HepG2 (cell line): Measurements from ENCODE around the gene REC114. TPM values are rescaled to one million over a fixed set of nuclear protein-coding genes. Genes with fewer than 3 reads are reported as not detected.

Experiments used
- ATAC-seq: fragments of 200-7000 bp; cut with Tn5 transposase; 3 replicates; pipeline ENCODE4 v1.9.1; 2020; ENCODE audit warnings: mild to moderate bottlenecking, moderate library complexity
- BruUV-seq: library from RNA; stranded (reverse); fragments of 400-500 nt; replicated peaks from 2 replicates; lab custom pipeline; 2021; lab: Mats Ljungman, UMichigan
- CTCF ChIA-PET: fragments of 300-600 bp; formaldehyde crosslinking; extraction: SDS; loops from one replicate; lab custom pipeline; 2021; ENCODE audit warnings: low total read pairs, inconsistent platforms, low intra/inter-chr PET ratio; lab: Yijun Ruan, JAX
- POLR2A ChIA-PET: fragments of 350-600 bp; sonication (Branson Sonifier 250); formaldehyde crosslinking; loops from one replicate; lab custom pipeline; 2020; ENCODE audit warnings: antibody characterized with exemption, inconsistent platforms; lab: Yijun Ruan, JAX
- DNase-seq: peaks from one replicate; pipeline ENCODE4 v3.0.0-alpha.2; 2015; ENCODE audit warnings: low spot score
- FAIRE-seq: peaks from 3 replicates; lab custom pipeline; 2011; peaks lifted over from hg19 to GRCh38; lab: Jason Lieb, UNC
- H2AFZ ChIP-seq: one replicate; pipeline ENCODE4 v1.6.1; 2011; ENCODE audit warnings: low read length, inconsistent platforms
- H3K27ac ChIP-seq: fragments of 300-600 bp; 3 replicates; pipeline ENCODE4 v1.8.0; 2011; ENCODE audit warnings: mixed run types, mild to moderate bottlenecking, mixed read lengths, low read length, inconsistent platforms; ENCODE audit not compliant: insufficient read depth; ENCODE audit errors: extremely low read length
- H3K27me3 ChIP-seq, 2 experiments: fragments of 200-600 bp in 1 of 2; 2 replicates in 1 of 2; 3 replicates in 1 of 2; pipeline versions ENCODE4 v1.6.0 to v1.8.0; 2011; ENCODE audit warnings: low read length in 2 of 2, mild to moderate bottlenecking in 2 of 2, moderate library complexity in 2 of 2, inconsistent platforms in 1 of 2; ENCODE audit not compliant: insufficient read depth in 2 of 2, control insufficient read depth in 1 of 2
- H3K36me3 ChIP-seq, 2 experiments: fragments of 200-600 bp in 1 of 2; replicated peaks in 1 of 2; 2 replicates in 1 of 2; 3 replicates in 1 of 2; pipeline versions ENCODE4 v1.5.1 to v1.8.0; 2011; ENCODE audit warnings: low read length in 2 of 2, inconsistent platforms in 1 of 2; ENCODE audit not compliant: insufficient read depth in 2 of 2, control insufficient read depth in 1 of 2
- H3K4me1 ChIP-seq: 2 replicates; pipeline ENCODE4 v1.5.1; 2012; ENCODE audit warnings: low read length, inconsistent platforms; ENCODE audit not compliant: insufficient read depth
- H3K4me2 ChIP-seq: 2 replicates; pipeline ENCODE4 v1.6.0; 2011; ENCODE audit warnings: low read depth, low read length, inconsistent platforms
- H3K4me3 ChIP-seq, 3 experiments: fragments of 200-600 bp in 1 of 3; sonication (generic), shearing (Covaris generic) in 1 of 3; replicated peaks in 1 of 3; 2 replicates each; pipeline ENCODE4 v1.5.1; 2011 to 2016; ENCODE audit warnings: low read length in 3 of 3, inconsistent platforms in 2 of 3, low read depth in 2 of 3, mild to moderate bottlenecking in 2 of 3, control low read depth in 1 of 3, mixed read lengths in 1 of 3; ENCODE audit not compliant: insufficient read depth in 1 of 3
- H3K79me2 ChIP-seq: one replicate; pipeline ENCODE4 v1.6.1; 2011; ENCODE audit warnings: low read length, inconsistent platforms; ENCODE audit not compliant: insufficient read depth
- H3K9ac ChIP-seq: 2 replicates; pipeline ENCODE4 v1.6.0; 2011; ENCODE audit warnings: mild to moderate bottlenecking, low read depth, low read length, inconsistent platforms; ENCODE audit not compliant: insufficient read depth
- H3K9me3 ChIP-seq: 2 replicates; pipeline ENCODE4 v1.5.1; 2012; ENCODE audit warnings: mild to moderate bottlenecking, low read length
- H4K20me1 ChIP-seq: 2 replicates; pipeline ENCODE4 v1.6.0; 2011; ENCODE audit warnings: inconsistent platforms, mild to moderate bottlenecking, low read length, moderate library complexity; ENCODE audit not compliant: insufficient read depth
- AHDC1 ChIP-seq: sonication (generic); formaldehyde crosslinking; IDR thresholded peaks from 2 replicates; pipeline ENCODE4 v1.5.1; 2020; ENCODE audit warnings: mild to moderate bottlenecking, missing genetic modification reagents, borderline replicate concordance
- HNF4A ChIP-seq: sonication (generic); formaldehyde crosslinking; IDR thresholded peaks from 2 replicates; pipeline ENCODE4 v1.4.0; 2020; ENCODE audit warnings: missing genetic modification reagents
- NFYB ChIP-seq: sonication (generic); formaldehyde crosslinking; IDR thresholded peaks from 2 replicates; pipeline ENCODE4 v1.4.0; 2020; ENCODE audit warnings: missing genetic modification reagents
- SETDB1 ChIP-seq: sonication (generic); formaldehyde crosslinking; IDR thresholded peaks from 2 replicates; pipeline ENCODE4 v1.5.1; 2020; ENCODE audit warnings: missing genetic modification reagents, mild to moderate bottlenecking, borderline replicate concordance
- SUZ12 ChIP-seq: fragments of 150-350 bp; IDR thresholded peaks from 2 replicates; pipeline ENCODE4 v1.6.1; 2014; ENCODE audit warnings: low read depth, low read length
- ZBTB34 ChIP-seq: sonication (generic); formaldehyde crosslinking; IDR thresholded peaks from 2 replicates; pipeline ENCODE4 v1.8.0; 2022; ENCODE audit warnings: mild to moderate bottlenecking, missing genetic modification reagents
- ZBTB42 ChIP-seq: sonication (generic); formaldehyde crosslinking; IDR thresholded peaks from 2 replicates; pipeline ENCODE4 v1.5.0; 2020; ENCODE audit warnings: mild to moderate bottlenecking, missing genetic modification reagents
- ZNF224 ChIP-seq: sonication (generic); formaldehyde crosslinking; IDR thresholded peaks from 2 replicates; pipeline ENCODE4 v1.5.0; 2020; ENCODE audit warnings: mild to moderate bottlenecking, missing genetic modification reagents
- ZNF33A ChIP-seq: sonication (generic); formaldehyde crosslinking; IDR thresholded peaks from 2 replicates; pipeline ENCODE4 v1.5.1; 2020; ENCODE audit warnings: missing genetic modification reagents, mild to moderate bottlenecking, moderate library complexity, borderline replicate concordance
- WGBS: methylation state at CpG from one replicate; pipeline ENCODE4 v1.1.6; 2017; ENCODE audit warnings: low lambda C conversion rate; 5-methylcytosine and 5-hydroxymethylcytosine counted together
- in situ Hi-C: cut with HindIII; loops from 2 replicates; pipeline ENCODE4 v1.10.0; 2017; ENCODE audit warnings: low pct_unique_long_range_greater_than_20kb; ENCODE audit not compliant: extremely low pct_ligation_motif_present
- intact Hi-C: fragments of 100-400 bp; cut with micrococcal nuclease; formaldehyde crosslinking; loops from one replicate; pipeline ENCODE4 v1.10.0; 2022; ENCODE audit not compliant: unreplicated experiment
- polyA plus RNA-seq, 8 experiments: library from polyadenylated mRNA; depleted of rRNA in 3 of 8; stranded (reverse) in 7 of 8; unstranded in 1 of 8; fragments of >200 nt; fragmentation: Illumina TruSeq in 4 of 8; extraction: Trizol in 4 of 8; gene quantifications; 2 replicates each; pipeline versions ENCODE4 v1.2.1 to v1.2.3, GENCODE V29; 2011 to 2016; ENCODE audit warnings: low read depth in 4 of 8, missing spikeins in 1 of 8, mixed read lengths in 1 of 8; ENCODE audit not compliant: insufficient read depth in 1 of 8
- total RNA-seq, 5 experiments: library from RNA; depleted of rRNA; stranded (reverse); fragments of >200 nt; fragmentation: Illumina TruSeq; extraction: Trizol; gene quantifications; 2 replicates each; pipeline ENCODE4 v1.2.3, GENCODE V29; 2016; ENCODE audit warnings: low read depth in 1 of 5
- TF ChIP-seq, protein P1 (sequence below): sonication (generic); formaldehyde crosslinking; IDR thresholded peaks from 2 replicates; pipeline ENCODE4 v1.4.0; 2020; ENCODE audit warnings: missing genetic modification reagents, borderline replicate concordance

Gene REC114
- total and polyA plus RNA-seq, 2 of the 13 experiments (the other 11 are each of a cell fraction or from before 2014, with no cell fraction given): not detected

DNA sequence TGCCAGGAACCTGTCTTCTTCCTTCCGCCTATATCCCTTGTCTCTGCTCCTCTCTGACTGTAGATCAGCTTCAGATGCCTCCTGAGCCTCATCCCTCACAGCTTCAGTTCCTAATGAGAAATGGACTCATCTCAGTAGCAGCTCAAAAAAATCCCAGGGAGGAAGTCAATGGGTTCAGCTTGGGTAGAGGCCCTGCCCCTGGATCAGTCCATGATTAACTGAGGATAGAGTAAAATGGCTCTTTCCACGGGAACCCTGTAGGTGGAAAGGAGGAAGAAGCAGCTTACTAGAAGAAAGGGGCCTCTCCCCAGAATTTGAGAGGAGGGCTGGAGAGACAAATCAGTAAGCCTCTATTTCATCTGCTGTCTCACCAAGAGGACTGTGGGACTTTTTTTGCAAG, 47.3 kb upstream of the REC114 start:
- ATAC-seq (no peak), FAIRE-seq (no peak), DNase-seq (no peak)
- Histone ChIP-seq H3K4me3 (no peak overlapping the region), H3K36me3 (no peaks in the 10 kb centered on the region), H3K4me1 (peaks cover 2% of the 10 kb centered on the region), H3K27me3 (peaks cover 2 to 11% of the 10 kb centered on the region in 2 experiments; a peak in 2 of 5 replicates), H4K20me1 (no peaks in the 10 kb centered on the region), H3K9me3 (no peaks in the 10 kb centered on the region), H2AFZ (no peak overlapping the region), H3K27ac (no peak overlapping the region), H3K9ac (no peak overlapping the region), H3K4me2 (no peak overlapping the region), H3K79me2 (no peaks in the 10 kb centered on the region)
- intact Hi-C loops: no loop called here
- ChIA-PET POLR2A (no interaction called here), CTCF (no interaction called here)
- BruUV-seq: no TSS peak
- 11% methylated on average over 2 of the region's 2 CpGs for WGBS
- in situ Hi-C loops: no loop called here
- no peak for TF ChIP-seq ZBTB42 (CRISPR knock-in tag)
- no peak for TF ChIP-seq ZNF224 (CRISPR knock-in tag)
- TF ChIP-seq, protein P1, sequence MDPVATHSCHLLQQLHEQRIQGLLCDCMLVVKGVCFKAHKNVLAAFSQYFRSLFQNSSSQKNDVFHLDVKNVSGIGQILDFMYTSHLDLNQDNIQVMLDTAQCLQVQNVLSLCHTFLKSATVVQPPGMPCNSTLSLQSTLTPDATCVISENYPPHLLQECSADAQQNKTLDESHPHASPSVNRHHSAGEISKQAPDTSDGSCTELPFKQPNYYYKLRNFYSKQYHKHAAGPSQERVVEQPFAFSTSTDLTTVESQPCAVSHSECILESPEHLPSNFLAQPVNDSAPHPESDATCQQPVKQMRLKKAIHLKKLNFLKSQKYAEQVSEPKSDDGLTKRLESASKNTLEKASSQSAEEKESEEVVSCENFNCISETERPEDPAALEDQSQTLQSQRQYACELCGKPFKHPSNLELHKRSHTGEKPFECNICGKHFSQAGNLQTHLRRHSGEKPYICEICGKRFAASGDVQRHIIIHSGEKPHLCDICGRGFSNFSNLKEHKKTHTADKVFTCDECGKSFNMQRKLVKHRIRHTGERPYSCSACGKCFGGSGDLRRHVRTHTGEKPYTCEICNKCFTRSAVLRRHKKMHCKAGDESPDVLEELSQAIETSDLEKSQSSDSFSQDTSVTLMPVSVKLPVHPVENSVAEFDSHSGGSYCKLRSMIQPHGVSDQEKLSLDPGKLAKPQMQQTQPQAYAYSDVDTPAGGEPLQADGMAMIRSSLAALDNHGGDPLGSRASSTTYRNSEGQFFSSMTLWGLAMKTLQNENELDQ: no peak
- no peak for TF ChIP-seq SUZ12

DNA sequence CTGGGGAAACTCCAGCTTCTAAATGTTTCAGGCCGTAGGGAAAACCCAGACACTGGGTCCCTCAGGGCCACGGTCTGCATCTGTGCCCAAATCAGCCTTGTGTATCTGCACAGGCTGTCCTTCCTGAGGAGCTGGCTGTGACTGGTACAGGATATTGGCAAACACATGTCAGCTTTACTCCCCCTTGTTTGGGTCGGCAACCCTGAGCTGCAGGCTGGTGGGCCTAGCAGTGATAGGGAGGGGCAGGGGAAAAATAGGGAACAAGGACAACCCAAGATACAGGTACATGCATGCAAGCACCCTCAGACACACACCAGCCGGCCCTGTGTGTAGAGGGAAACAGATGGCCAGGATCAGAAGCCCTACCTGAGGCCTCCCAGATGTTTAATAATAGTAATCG, 45.5 kb upstream of the REC114 start:
- no peaks in the 10 kb centered on the region for H3K9me3 ChIP-seq
- no peak overlapping the region for H2AFZ ChIP-seq
- no peaks in the 10 kb centered on the region for H3K4me1 ChIP-seq
- no peak overlapping the region for H3K27ac ChIP-seq
- no peak overlapping the region for H3K4me2 ChIP-seq
- no peak overlapping the region for H3K9ac ChIP-seq
- CTCF ChIA-PET: no interaction called here
- ATAC-seq (no peak), FAIRE-seq (no peak), DNase-seq (no peak)
- BruUV-seq: no TSS peak
- no peaks in the 10 kb centered on the region for H3K79me2 ChIP-seq
- WGBS: 2% methylated on average over 5 of the region's 5 CpGs
- in situ Hi-C loops: no loop called here
- POLR2A ChIA-PET: no interaction called here
- H4K20me1 ChIP-seq: no peaks in the 10 kb centered on the region
- intact Hi-C loops: no loop called here
- peaks cover 0 to 11% of the 10 kb centered on the region in 2 experiments; a peak in 2 of 5 replicates for H3K27me3 ChIP-seq
- no peaks in the 10 kb centered on the region for H3K36me3 ChIP-seq
- H3K4me3 ChIP-seq: no peak overlapping the region
- TF ChIP-seq ZNF33A (CRISPR knock-in tag): no peak
- no peak for TF ChIP-seq HNF4A (CRISPR knock-in tag)
- TF ChIP-seq NFYB (CRISPR knock-in tag): no peak
- TF ChIP-seq SETDB1: no peak
- no peak for TF ChIP-seq ZBTB34
- TF ChIP-seq AHDC1 (CRISPR knock-in tag): no peak
